Endothelial cell (in vitro differentiated cells): ENCODE measurements around the gene DNAJB8. TPM values are rescaled to one million over a fixed set of nuclear protein-coding genes. Genes with fewer than 3 reads are reported as not detected.

Experiments used
- DNase-seq: peaks from one replicate; pipeline ENCODE4 v3.0.0; 2021; ENCODE audit warnings: low spot score
- H3K27ac Mint-ChIP-seq: one replicate; pipeline ENCODE4 v1.8.0; 2021; ENCODE audit warnings: mixed read lengths, inconsistent platforms; ENCODE audit not compliant: unreplicated experiment
- H3K27me3 Mint-ChIP-seq: one replicate; pipeline ENCODE4 v1.8.0; 2021; ENCODE audit warnings: mild to moderate bottlenecking, moderate library complexity, mixed read lengths, inconsistent platforms; ENCODE audit not compliant: unreplicated experiment
- H3K36me3 Mint-ChIP-seq: one replicate; pipeline ENCODE4 v1.8.0; 2021; ENCODE audit warnings: mild to moderate bottlenecking, low read depth, mixed read lengths, inconsistent platforms; ENCODE audit not compliant: unreplicated experiment
- H3K4me1 Mint-ChIP-seq: one replicate; pipeline ENCODE4 v1.8.0; 2021; ENCODE audit warnings: mild to moderate bottlenecking, mixed read lengths, inconsistent platforms; ENCODE audit not compliant: unreplicated experiment
- H3K4me3 Mint-ChIP-seq: one replicate; pipeline ENCODE4 v1.8.0; 2021; ENCODE audit warnings: mild to moderate bottlenecking, mixed read lengths, inconsistent platforms; ENCODE audit not compliant: unreplicated experiment
- H3K9me3 Mint-ChIP-seq: one replicate; pipeline ENCODE4 v1.8.0; 2021; ENCODE audit warnings: mixed read lengths, inconsistent platforms; ENCODE audit not compliant: unreplicated experiment
- CTCF ChIP-seq: fragments of 200-600 bp; sonication (generic); IDR thresholded peaks from one replicate; pipeline ENCODE4 v1.5.0; 2021; ENCODE audit warnings: antibody characterized with exemption; ENCODE audit not compliant: unreplicated experiment
- total RNA-seq: library from RNA; stranded (reverse); fragmentation: NEBNext Ultra II Directional; extraction: Animal tissue kit (Norgen Biotek cat#: 25700); gene quantifications from one replicate; pipeline ENCODE4 v1.2.1, GENCODE V29; 2021; ENCODE audit not compliant: unreplicated experiment

Gene DNAJB8
- total RNA-seq, 1 donor from 2014 or later: not detected

- Mint-ChIP-seq H3K27me3 (peaks cover 22% of the 10 kb centered on the region), H3K36me3 (peaks cover 11% of the 10 kb centered on the region), H3K4me1 (peaks cover 34% of the 10 kb centered on the region), H3K9me3 (no peaks in the 10 kb centered on the region), H3K27ac (no peak overlapping the region), H3K4me3 (peak overlapping the region; percentile 83)
- DNase-seq: no peak
- TF ChIP-seq CTCF: no peak
These were observed 25.4 kb upstream of the DNAJB8 start for GRCh38 chr3:128491941-128492670.

GRCh38 chr3:128491691-128491940 is 24.9 kb upstream of the DNAJB8 start:
- Mint-ChIP-seq H3K36me3 (peaks cover 11% of the 10 kb centered on the region), H3K27ac (no peak overlapping the region), H3K4me1 (peaks cover 30% of the 10 kb centered on the region), H3K9me3 (no peaks in the 10 kb centered on the region), H3K27me3 (peaks cover 22% of the 10 kb centered on the region), H3K4me3 (peak overlapping the region; percentile 83)
- no peak for DNase-seq
- TF ChIP-seq CTCF: no peak

GRCh38 chr3:128490915-128491690 is 24.4 kb upstream of the DNAJB8 start:
- peaks cover 29% of the 10 kb centered on the region for H3K4me1 Mint-ChIP-seq
- DNase-seq: no peak
- H3K4me3 Mint-ChIP-seq: peak overlapping the region; percentile 87
- H3K36me3 Mint-ChIP-seq: peaks cover 15% of the 10 kb centered on the region
- H3K9me3 Mint-ChIP-seq: no peaks in the 10 kb centered on the region
- no peak for TF ChIP-seq CTCF
- H3K27me3 Mint-ChIP-seq: peaks cover 25% of the 10 kb centered on the region
- H3K27ac Mint-ChIP-seq: no peak overlapping the region

DNA sequence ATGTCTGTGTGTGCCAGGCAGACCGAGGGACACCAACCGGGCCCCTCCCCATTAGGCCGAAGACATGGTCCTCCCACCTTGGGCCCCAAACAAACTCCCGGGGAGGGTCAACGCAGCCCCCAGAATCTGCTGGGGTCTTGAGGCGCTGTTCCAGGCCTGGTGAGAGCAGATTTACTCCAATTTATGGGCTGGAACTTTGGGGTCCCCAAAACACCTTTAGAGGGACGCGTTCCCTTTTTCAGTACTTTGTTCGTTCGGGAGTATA is 23.9 kb upstream of the DNAJB8 start:
- no peaks in the 10 kb centered on the region for H3K9me3 Mint-ChIP-seq
- peaks cover 28% of the 10 kb centered on the region for H3K4me1 Mint-ChIP-seq
- peaks cover 22% of the 10 kb centered on the region for H3K27me3 Mint-ChIP-seq
- DNase-seq: no peak
- H3K27ac Mint-ChIP-seq: no peak overlapping the region
- H3K4me3 Mint-ChIP-seq: peak overlapping the region; percentile 87
- H3K36me3 Mint-ChIP-seq: peaks cover 15% of the 10 kb centered on the region
- TF ChIP-seq CTCF: no peak

DNA sequence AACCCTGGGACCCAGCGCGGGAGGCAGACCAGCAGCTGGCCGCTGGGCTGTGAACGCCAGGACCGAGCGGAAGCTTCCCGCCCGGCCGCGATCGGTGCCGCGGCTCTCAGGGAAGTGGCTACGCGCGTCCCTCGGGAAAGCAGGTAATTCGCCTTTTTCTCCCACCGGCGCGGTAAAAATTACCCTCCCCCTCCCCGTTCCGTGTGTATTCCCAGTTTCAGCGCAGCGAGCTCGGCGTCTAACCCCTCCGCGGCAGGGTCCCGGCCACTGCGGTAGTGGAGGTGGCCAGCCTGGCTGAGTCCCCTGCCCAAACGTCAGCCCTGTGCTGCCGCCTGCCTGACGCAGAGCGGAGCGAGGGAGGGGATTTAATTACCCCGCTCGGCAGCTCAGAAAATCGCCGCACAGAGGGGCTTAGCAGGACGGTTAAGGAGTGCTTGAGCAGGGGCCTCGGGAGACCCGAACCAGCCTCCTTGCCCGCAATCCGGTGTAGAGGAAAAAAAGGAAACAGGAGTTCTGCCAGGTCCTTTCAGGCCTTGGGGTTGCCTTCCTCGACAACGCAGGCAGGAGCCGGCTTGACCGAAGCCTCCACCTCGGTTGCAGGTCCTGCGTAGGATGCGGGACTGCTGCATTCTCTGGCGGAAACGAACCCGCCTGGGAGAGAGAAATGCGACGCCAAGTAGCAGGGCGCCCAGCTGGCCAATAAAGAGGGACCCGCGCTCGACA is 23.4 kb upstream of the DNAJB8 start:
- DNase-seq: peak; percentile 61
- H3K4me1 Mint-ChIP-seq: peaks cover 30% of the 10 kb centered on the region
- TF ChIP-seq CTCF: no peak
- H3K9me3 Mint-ChIP-seq: no peaks in the 10 kb centered on the region
- H3K4me3 Mint-ChIP-seq: peak overlapping the region; percentile 87
- H3K27ac Mint-ChIP-seq: peak overlapping the region; percentile 57
- peaks cover 20% of the 10 kb centered on the region for H3K27me3 Mint-ChIP-seq
- H3K36me3 Mint-ChIP-seq: peaks cover 15% of the 10 kb centered on the region
